ENCODE data around the gene KREMEN1. TPM values are rescaled to one million over a fixed set of nuclear protein-coding genes. Genes with fewer than 3 reads are reported as not detected.

The KREMEN1 gene
- polyA plus RNA-seq, 1 donor from 2014 or later, result not detected

- H3K4me3 Mint-ChIP-seq, result no peak overlapping the region
- peaks cover 0 to 2% (median 0%) of the 10 kb centered on the region in 3 donors for H3K9me3 Mint-ChIP-seq
- H3K36me3 Mint-ChIP-seq, result peaks cover 2% of the 10 kb centered on the region
- no peaks in the 10 kb centered on the region for H3K4me1 Mint-ChIP-seq
- peaks cover 30% of the 10 kb centered on the region for H3K27me3 Mint-ChIP-seq
- no peak overlapping the region for H3K27ac Mint-ChIP-seq
Measured at GRCh38 chr22:29195964-29196666, 123.3 kb downstream of the KREMEN1 start.

- Mint-ChIP-seq H3K9me3 (peaks cover 0 to 2% (median 0%) of the 10 kb centered on the region in 3 donors), H3K4me3 (no peak overlapping the region), H3K27ac (no peak overlapping the region), H3K4me1 (peaks cover 0 to 2% (median under 1%) of the 10 kb centered on the region in 3 donors), H3K36me3 (peaks cover 2% of the 10 kb centered on the region), H3K27me3 (peaks cover 39% of the 10 kb centered on the region)
Measured at GRCh38 chr22:29197096-29197495, 124.3 kb downstream of the KREMEN1 start.

- H3K27me3 Mint-ChIP-seq, result peaks cover 44% of the 10 kb centered on the region
Measured at GRCh38 chr22:29198240-29198639, 125.4 kb downstream of the KREMEN1 start.

GRCh38 chr22:29199702-29200400, 127.0 kb downstream of the KREMEN1 start:
- Mint-ChIP-seq H3K27ac (no peak overlapping the region), H3K4me3 (no peak overlapping the region), H3K9me3 (peaks cover 0 to 2% (median 0%) of the 10 kb centered on the region in 3 donors), H3K27me3 (peaks cover 50% of the 10 kb centered on the region), H3K4me1 (peaks cover 5 to 11% (median 6%) of the 10 kb centered on the region in 3 donors), H3K36me3 (peaks cover 2% of the 10 kb centered on the region)

More at GRCh38 chr22:29198240-29198639, 125.4 kb downstream of the KREMEN1 start:
- peak overlapping the region in 1 of 4 donors; percentile 54 for H3K4me3 Mint-ChIP-seq
- peaks cover 5 to 9% (median 6%) of the 10 kb centered on the region in 3 donors for H3K4me1 Mint-ChIP-seq
- H3K36me3 Mint-ChIP-seq, result peaks cover 2% of the 10 kb centered on the region
- peaks cover 0 to 2% (median 0%) of the 10 kb centered on the region in 3 donors for H3K9me3 Mint-ChIP-seq
- H3K27ac Mint-ChIP-seq, result no peak overlapping the region

- no peak overlapping the region for H3K4me3 Mint-ChIP-seq
- H3K27me3 Mint-ChIP-seq, result peaks cover 48% of the 10 kb centered on the region
- H3K27ac Mint-ChIP-seq, result no peak overlapping the region
Measured at GRCh38 chr22:29200901-29201300, 128.1 kb downstream of the KREMEN1 start.

GRCh38 chr22:29201782-29202181, 128.9 kb downstream of the KREMEN1 start:
- no peaks in the 10 kb centered on the region for H3K9me3 Mint-ChIP-seq
- peak overlapping the region in 1 of 3 donors; percentile 19 for H3K27ac Mint-ChIP-seq
- no peaks in the 10 kb centered on the region for H3K36me3 Mint-ChIP-seq
- H3K4me1 Mint-ChIP-seq, result peaks cover 6 to 12% (median 8%) of the 10 kb centered on the region in 3 donors
- no peak overlapping the region for H3K4me3 Mint-ChIP-seq
- peaks cover 52% of the 10 kb centered on the region for H3K27me3 Mint-ChIP-seq

More at GRCh38 chr22:29200901-29201300, 128.1 kb downstream of the KREMEN1 start:
- no peaks in the 10 kb centered on the region for H3K36me3 Mint-ChIP-seq
- no peaks in the 10 kb centered on the region for H3K9me3 Mint-ChIP-seq
- H3K4me1 Mint-ChIP-seq, result peaks cover 5 to 12% (median 6%) of the 10 kb centered on the region in 3 donors

- H3K9me3 Mint-ChIP-seq, result peaks cover 0 to 2% (median 0%) of the 10 kb centered on the region in 3 donors
- H3K4me1 Mint-ChIP-seq, result peaks cover 6 to 12% (median 8%) of the 10 kb centered on the region in 3 donors
- no peaks in the 10 kb centered on the region for H3K36me3 Mint-ChIP-seq
- peaks cover 56% of the 10 kb centered on the region for H3K27me3 Mint-ChIP-seq
- peak overlapping the region in 2 of 4 donors; percentile 7 to 66 for H3K4me3 Mint-ChIP-seq
- no peak overlapping the region for H3K27ac Mint-ChIP-seq
Measured at GRCh38 chr22:29202212-29203192, 129.7 kb downstream of the KREMEN1 start.

GRCh38 chr22:29203488-29204454, 130.9 kb downstream of the KREMEN1 start:
- Mint-ChIP-seq H3K27me3 (peaks cover 59% of the 10 kb centered on the region), H3K36me3 (no peaks in the 10 kb centered on the region), H3K27ac (no peak overlapping the region), H3K9me3 (peaks cover 0 to 2% (median 0%) of the 10 kb centered on the region in 3 donors), H3K4me3 (peak overlapping the region in 1 of 4 donors; percentile 28), H3K4me1 (peaks cover 6 to 12% (median 8%) of the 10 kb centered on the region in 3 donors)

GRCh38 chr22:29204455-29205183, 131.8 kb downstream of the KREMEN1 start:
- Mint-ChIP-seq H3K9me3 (peaks cover 0 to 2% (median 0%) of the 10 kb centered on the region in 3 donors), H3K4me1 (peaks cover 6 to 12% (median 8%) of the 10 kb centered on the region in 3 donors), H3K27me3 (peaks cover 67% of the 10 kb centered on the region), H3K36me3 (no peaks in the 10 kb centered on the region), H3K27ac (no peak overlapping the region), H3K4me3 (peak overlapping the region in 1 of 4 donors; percentile 10)

GRCh38 chr22:29205252-29205593, 132.4 kb downstream of the KREMEN1 start:
- peak overlapping the region in 3 of 4 donors; percentile 4 to 50 (median 36) for H3K4me3 Mint-ChIP-seq
- H3K27me3 Mint-ChIP-seq, result peaks cover 62% of the 10 kb centered on the region
- H3K27ac Mint-ChIP-seq, result no peak overlapping the region
- peaks cover 0 to 2% (median 0%) of the 10 kb centered on the region in 3 donors for H3K9me3 Mint-ChIP-seq
- H3K4me1 Mint-ChIP-seq, result peaks cover 6 to 12% (median 8%) of the 10 kb centered on the region in 3 donors
- H3K36me3 Mint-ChIP-seq, result no peaks in the 10 kb centered on the region

- no peaks in the 10 kb centered on the region for H3K36me3 Mint-ChIP-seq
- H3K27ac Mint-ChIP-seq, result no peak within 1 kb of the TSS
- H3K4me1 Mint-ChIP-seq, result peaks cover 6 to 12% (median 8%) of the 10 kb centered on the region in 3 donors
- peaks cover 0 to 2% (median 0%) of the 10 kb centered on the region in 3 donors for H3K9me3 Mint-ChIP-seq
- H3K27me3 Mint-ChIP-seq, result peaks cover 59% of the 10 kb centered on the region
- H3K4me3 Mint-ChIP-seq, result peak within 1 kb of the TSS in 3 of 4 donors; percentile 50 to 72 (median 63)
Measured at GRCh38 chr22:29205594-29206371, 132.9 kb downstream of the KREMEN1 start, which contains the start of gene EMID1. EMID1 (plus strand) TSS chr22:29205896; CDS start chr22:29206039, 143 bp downstream.
